ENCODE results near the gene ZCCHC9.

ZCCHC9 gene

DNA sequence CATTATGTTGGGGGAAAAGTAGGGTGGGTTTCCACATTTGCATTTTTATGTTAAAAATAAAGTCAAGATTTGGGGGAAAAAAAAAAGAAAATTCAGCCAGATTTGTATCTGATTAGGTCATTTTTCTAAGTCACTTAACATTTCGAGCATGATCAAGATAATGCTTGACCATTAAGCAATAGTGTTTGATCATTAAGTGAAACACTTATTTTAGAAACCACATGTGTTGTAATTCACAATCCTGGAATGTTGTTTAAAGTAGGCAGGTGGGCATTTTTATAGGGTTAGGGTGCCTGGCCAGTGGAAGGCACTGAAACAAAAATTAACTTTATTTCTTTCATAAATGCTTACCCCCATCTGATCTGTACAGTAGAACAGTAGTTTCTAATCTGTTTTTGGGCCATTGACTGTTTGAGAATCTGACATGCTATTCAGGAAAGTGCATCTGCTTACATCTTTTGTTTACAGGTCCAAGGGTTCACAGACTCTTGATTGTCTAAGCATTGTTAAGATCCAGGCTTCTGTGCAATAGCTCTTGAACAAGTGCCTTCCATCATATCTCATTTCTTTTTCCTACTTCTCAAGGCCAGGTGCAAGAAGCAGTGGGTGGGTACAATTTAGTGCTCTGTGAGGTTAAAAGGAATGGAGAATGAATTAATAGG lies 9.1 kb downstream of the ZCCHC9 start:
- TF ChIP-seq, protein P1, sequence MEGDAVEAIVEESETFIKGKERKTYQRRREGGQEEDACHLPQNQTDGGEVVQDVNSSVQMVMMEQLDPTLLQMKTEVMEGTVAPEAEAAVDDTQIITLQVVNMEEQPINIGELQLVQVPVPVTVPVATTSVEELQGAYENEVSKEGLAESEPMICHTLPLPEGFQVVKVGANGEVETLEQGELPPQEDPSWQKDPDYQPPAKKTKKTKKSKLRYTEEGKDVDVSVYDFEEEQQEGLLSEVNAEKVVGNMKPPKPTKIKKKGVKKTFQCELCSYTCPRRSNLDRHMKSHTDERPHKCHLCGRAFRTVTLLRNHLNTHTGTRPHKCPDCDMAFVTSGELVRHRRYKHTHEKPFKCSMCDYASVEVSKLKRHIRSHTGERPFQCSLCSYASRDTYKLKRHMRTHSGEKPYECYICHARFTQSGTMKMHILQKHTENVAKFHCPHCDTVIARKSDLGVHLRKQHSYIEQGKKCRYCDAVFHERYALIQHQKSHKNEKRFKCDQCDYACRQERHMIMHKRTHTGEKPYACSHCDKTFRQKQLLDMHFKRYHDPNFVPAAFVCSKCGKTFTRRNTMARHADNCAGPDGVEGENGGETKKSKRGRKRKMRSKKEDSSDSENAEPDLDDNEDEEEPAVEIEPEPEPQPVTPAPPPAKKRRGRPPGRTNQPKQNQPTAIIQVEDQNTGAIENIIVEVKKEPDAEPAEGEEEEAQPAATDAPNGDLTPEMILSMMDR (IDR thresholded peaks at IDR 0.05), result no peak
- H3K36me3 ChIP-seq (ENCODE audit: control insufficient read depth, insufficient read depth, low read length), result no peaks in the 10 kb centered on the region
- H3K79me2 ChIP-seq, result no peaks in the 10 kb centered on the region
- no peak overlapping the region for H3K9ac ChIP-seq
- no peaks in the 10 kb centered on the region for H3K27me3 ChIP-seq (ENCODE audit: control insufficient read depth, insufficient read depth, low read length)
- H3K4me2 ChIP-seq (ENCODE audit: low read length), result no peak overlapping the region
- no peak overlapping the region for H3K4me3 ChIP-seq (ENCODE audit: low read depth, low read length)
- no peaks in the 10 kb centered on the region for H3K4me1 ChIP-seq
- no peak overlapping the region for H3K27ac ChIP-seq
- no peaks in the 10 kb centered on the region for H3K9me3 ChIP-seq (ENCODE audit: control insufficient read depth, low read length)
- H2AFZ ChIP-seq, result no peak overlapping the region

DNA sequence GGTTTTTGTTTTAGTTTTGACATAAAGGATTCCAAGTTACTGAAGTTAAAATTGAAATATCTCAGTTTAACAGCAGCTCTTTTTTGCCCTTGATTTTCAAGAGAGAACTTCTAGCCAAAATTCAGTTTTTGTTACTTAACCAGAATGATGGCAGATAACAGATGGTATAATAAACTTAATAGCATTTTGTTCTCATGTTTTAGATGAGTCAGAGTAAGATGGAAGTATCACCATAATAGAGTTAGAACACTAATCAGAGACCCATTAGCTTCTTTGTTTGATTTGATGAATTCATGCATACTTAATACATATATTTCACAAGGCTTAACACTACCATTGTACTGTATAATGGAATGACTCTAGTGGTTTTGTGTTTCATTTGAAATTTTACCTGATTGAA lies 11.9 kb downstream of the ZCCHC9 start:
- no peaks in the 10 kb centered on the region for H3K9me3 ChIP-seq (ENCODE audit: control insufficient read depth, low read length)
- H3K9ac ChIP-seq, result no peak overlapping the region
- no peaks in the 10 kb centered on the region for H3K4me1 ChIP-seq
- no peaks in the 10 kb centered on the region for H3K36me3 ChIP-seq (ENCODE audit: control insufficient read depth, insufficient read depth, low read length)
- no peak overlapping the region for H3K27ac ChIP-seq
- no peak overlapping the region for H3K4me3 ChIP-seq (ENCODE audit: low read depth, low read length)
- H3K27me3 ChIP-seq (ENCODE audit: control insufficient read depth, insufficient read depth, low read length), result no peaks in the 10 kb centered on the region
- H3K4me2 ChIP-seq (ENCODE audit: low read length), result no peak overlapping the region
- TF ChIP-seq, protein P1 (IDR thresholded peaks at IDR 0.05), result no peak
- H2AFZ ChIP-seq, result no peak overlapping the region
- H3K79me2 ChIP-seq, result no peaks in the 10 kb centered on the region

DNA sequence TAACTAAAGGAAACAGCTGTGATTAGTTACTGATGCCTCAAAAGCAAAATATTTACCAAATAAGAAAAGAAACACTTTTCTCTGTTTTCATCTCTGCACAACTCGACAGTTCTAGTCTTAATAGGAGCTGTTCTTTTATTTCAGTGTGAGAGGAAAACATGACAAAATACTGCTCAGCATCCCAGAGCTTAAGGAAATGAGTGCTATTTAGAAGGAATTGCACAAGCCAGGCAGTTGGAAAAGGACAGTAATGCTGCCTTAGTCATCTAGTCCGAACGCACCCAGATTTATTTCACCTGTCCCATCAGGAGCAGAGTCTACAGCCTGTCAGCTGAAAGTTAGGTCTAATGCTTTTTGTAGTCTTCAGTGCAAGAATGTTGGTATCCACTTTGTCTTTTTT lies 12.3 kb downstream of the ZCCHC9 start:
- Histone ChIP-seq H2AFZ (no peak overlapping the region), H3K36me3 (ENCODE audit: control insufficient read depth, insufficient read depth, low read length) (no peaks in the 10 kb centered on the region), H3K27ac (no peak overlapping the region), H3K4me3 (ENCODE audit: low read depth, low read length) (no peak overlapping the region), H3K79me2 (no peaks in the 10 kb centered on the region), H3K4me2 (ENCODE audit: low read length) (no peak overlapping the region), H3K4me1 (no peaks in the 10 kb centered on the region), H3K9me3 (ENCODE audit: control insufficient read depth, low read length) (no peaks in the 10 kb centered on the region), H3K9ac (no peak overlapping the region), H3K27me3 (ENCODE audit: control insufficient read depth, insufficient read depth, low read length) (no peaks in the 10 kb centered on the region)
- TF ChIP-seq, protein P1 (IDR thresholded peaks at IDR 0.05), result no peak

DNA sequence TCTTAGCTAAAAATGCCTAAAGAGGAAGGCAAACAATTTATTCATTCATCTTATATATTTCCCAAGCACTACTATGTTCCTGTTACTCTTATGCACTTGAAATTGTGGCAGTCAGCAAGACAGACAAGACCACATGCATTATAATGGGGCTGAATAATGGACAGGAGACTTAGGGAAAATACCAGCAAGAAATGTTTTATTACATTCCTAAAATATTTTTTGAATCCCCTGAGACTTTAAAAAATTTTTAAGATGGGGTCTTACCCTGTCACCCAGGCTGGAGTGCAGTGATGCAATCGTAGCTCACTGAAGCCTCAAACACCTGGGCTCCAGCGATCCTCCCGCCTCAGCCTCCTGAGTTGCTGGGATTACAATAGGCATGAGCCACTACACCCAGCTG lies 13.2 kb downstream of the ZCCHC9 start:
- Histone ChIP-seq H3K4me1 (no peaks in the 10 kb centered on the region), H3K36me3 (ENCODE audit: control insufficient read depth, insufficient read depth, low read length) (no peaks in the 10 kb centered on the region), H3K9me3 (ENCODE audit: control insufficient read depth, low read length) (no peaks in the 10 kb centered on the region), H3K79me2 (no peaks in the 10 kb centered on the region), H3K27me3 (ENCODE audit: control insufficient read depth, insufficient read depth, low read length) (no peaks in the 10 kb centered on the region), H3K9ac (no peak overlapping the region), H3K4me2 (ENCODE audit: low read length) (no peak overlapping the region), H2AFZ (no peak overlapping the region), H3K4me3 (ENCODE audit: low read depth, low read length) (no peak overlapping the region), H3K27ac (no peak overlapping the region)
- TF ChIP-seq, protein P1 (IDR thresholded peaks at IDR 0.05), result no peak

DNA sequence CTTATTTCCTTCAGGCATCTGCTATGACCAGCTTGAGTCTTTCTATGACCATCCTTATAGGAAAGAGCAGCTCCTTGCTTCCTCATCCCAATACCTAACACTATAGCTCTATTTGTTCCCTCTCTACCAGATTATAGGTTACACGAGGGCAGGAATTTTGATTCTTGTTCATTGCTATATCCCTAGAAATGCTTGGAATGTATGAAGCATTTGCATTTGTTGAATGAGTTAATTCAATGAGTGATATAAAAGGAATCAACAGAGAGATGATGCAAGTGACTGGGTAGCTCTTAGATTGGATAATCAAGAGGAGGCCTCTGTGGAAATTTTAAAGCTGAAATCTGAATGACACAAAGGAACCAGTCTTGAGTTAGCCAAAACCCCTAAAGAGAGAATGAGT lies 13.9 kb downstream of the ZCCHC9 start:
- H3K4me2 ChIP-seq (ENCODE audit: low read length), result no peak overlapping the region
- no peaks in the 10 kb centered on the region for H3K27me3 ChIP-seq (ENCODE audit: control insufficient read depth, insufficient read depth, low read length)
- TF ChIP-seq, protein P1 (IDR thresholded peaks at IDR 0.05), result no peak
- H3K36me3 ChIP-seq (ENCODE audit: control insufficient read depth, insufficient read depth, low read length), result no peaks in the 10 kb centered on the region
- H2AFZ ChIP-seq, result no peak overlapping the region
- no peaks in the 10 kb centered on the region for H3K79me2 ChIP-seq
- H3K4me3 ChIP-seq (ENCODE audit: low read depth, low read length), result no peak overlapping the region
- no peak overlapping the region for H3K27ac ChIP-seq
- H3K9me3 ChIP-seq (ENCODE audit: control insufficient read depth, low read length), result no peaks in the 10 kb centered on the region
- no peaks in the 10 kb centered on the region for H3K4me1 ChIP-seq
- no peak overlapping the region for H3K9ac ChIP-seq
